Brain microvascular endothelial cell (primary cell): ENCODE results near the gene AARS1.
"Not testable (repeated sequence)": the region's sequence is repeated elsewhere in the genome, so short reads cannot be mapped to it uniquely, and the experiment has no call there.

ENCODE experiments used
- DNase-seq: peaks from one replicate; pipeline ENCODE4 v3.0.0-alpha.2; 2020
- H3K27ac ChIP-seq: fragments of 250-450 bp; sonication (Bioruptor Pico); 2 replicates; pipeline ENCODE4 v1.5.1; 2020; ENCODE audit warnings: mild to moderate bottlenecking, moderate library complexity
- H3K27me3 ChIP-seq: fragments of 250-450 bp; sonication (Bioruptor Pico); replicated peaks from 2 replicates; pipeline ENCODE4 v1.5.1; 2020; ENCODE audit warnings: mild to moderate bottlenecking
- H3K36me3 ChIP-seq: fragments of 250-450 bp; sonication (Bioruptor Pico); replicated peaks from 2 replicates; pipeline ENCODE4 v1.5.1; 2020; ENCODE audit warnings: mild to moderate bottlenecking
- H3K4me3 ChIP-seq: 2 replicates; pipeline ENCODE4 v1.5.1; 2011; ENCODE audit warnings: low read depth, mild to moderate bottlenecking, control low read depth, low read length, moderate library complexity
- CTCF ChIP-seq: IDR thresholded peaks from 2 replicates; pipeline ENCODE4 v1.5.1; 2011; ENCODE audit warnings: low read depth, mild to moderate bottlenecking, moderate library complexity, low read length, control low read depth, inconsistent platforms; ENCODE audit errors: missing control alignments
- in situ Hi-C: cut with HindIII; loops from 2 replicates; pipeline ENCODE4 v1.10.0; 2017; ENCODE audit warnings: low sequenced_read_pairs, low pct_ligation_motif_present

The AARS1 gene

GRCh38 chr16:70276392-70276791 lies 12.9 kb downstream of the AARS1 start:
- Histone ChIP-seq H3K4me3 (no peak overlapping the region), H3K27ac (no peak overlapping the region), H3K27me3 (no peaks in the 10 kb centered on the region), H3K36me3 (peaks cover 64% of the 10 kb centered on the region)
- TF ChIP-seq CTCF: no peak
- in situ Hi-C loops: no loop called here
- DNase-seq: no peak

- H3K36me3 ChIP-seq: peaks cover 67% of the 10 kb centered on the region
- in situ Hi-C loops: no loop called here
Observed at GRCh38 chr16:70271696-70272095, 17.6 kb downstream of the AARS1 start.

GRCh38 chr16:70270176-70270575 lies 19.1 kb downstream of the AARS1 start:
- TF ChIP-seq CTCF: no peak
- no peak for DNase-seq
- Histone ChIP-seq H3K4me3 (no peak overlapping the region), H3K27me3 (no peaks in the 10 kb centered on the region), H3K36me3 (peaks cover 70% of the 10 kb centered on the region), H3K27ac (no peak overlapping the region)
- in situ Hi-C loops: no loop called here

More at GRCh38 chr16:70271696-70272095, 17.6 kb downstream of the AARS1 start:
- DNase-seq: no peak
- Histone ChIP-seq H3K27me3 (no peaks in the 10 kb centered on the region), H3K4me3 (no peak overlapping the region), H3K27ac (no peak overlapping the region)
- TF ChIP-seq CTCF: no peak

- H3K4me3 ChIP-seq: no peak overlapping the region
- in situ Hi-C loops: no loop called here
- H3K27ac ChIP-seq: no peak overlapping the region
- H3K27me3 ChIP-seq: no peaks in the 10 kb centered on the region
- TF ChIP-seq CTCF: no peak
- H3K36me3 ChIP-seq: peaks cover 73% of the 10 kb centered on the region
- DNase-seq: no peak
Observed at GRCh38 chr16:70269471-70269870, 19.8 kb downstream of the AARS1 start.

GRCh38 chr16:70267922-70268321 lies 21.4 kb downstream of the AARS1 start:
- peaks cover 85% of the 10 kb centered on the region for H3K36me3 ChIP-seq
- DNase-seq, H3K4me3 ChIP-seq, H3K27ac ChIP-seq, H3K27me3 ChIP-seq, in situ Hi-C loops: not testable (repeated sequence)

- no peak overlapping the region for H3K4me3 ChIP-seq
- peak; percentile 22 for DNase-seq
- peaks cover 88% of the 10 kb centered on the region for H3K36me3 ChIP-seq
- no peaks in the 10 kb centered on the region for H3K27me3 ChIP-seq
- in situ Hi-C loops: no loop called here
- no peak overlapping the region for H3K27ac ChIP-seq
- TF ChIP-seq CTCF: peak; percentile 83
Observed at GRCh38 chr16:70267516-70267915, 21.8 kb downstream of the AARS1 start.

- H3K36me3 ChIP-seq: peaks cover 92% of the 10 kb centered on the region
- H3K4me3 ChIP-seq, in situ Hi-C loops, H3K27me3 ChIP-seq, DNase-seq, H3K27ac ChIP-seq: not testable (repeated sequence)
Observed at GRCh38 chr16:70259903-70260302, 29.4 kb downstream of the AARS1 start.
